ENCODE data around the gene AGAP6.
"Not testable (repeated sequence)": the region's sequence is repeated elsewhere in the genome, so short reads cannot be mapped to it uniquely, and the experiment has no call there.

Gene AGAP6

GRCh38 chr10:50058727-50059126 is 70.5 kb downstream of the AGAP6 start:
- H3K27me3 ChIP-seq (ENCODE audit: insufficient read depth, low read length, poor library complexity); H3K36me3 ChIP-seq (ENCODE audit: insufficient read depth, low read length); H3K9ac ChIP-seq (ENCODE audit: low read depth, low read length); H3K4me3 ChIP-seq (ENCODE audit: low read depth in 1 of 2, low read length in 2 of 2); H3K4me1 ChIP-seq (ENCODE audit: insufficient read depth, low read length); H3K4me2 ChIP-seq (ENCODE audit: insufficient read depth, low read length); H4K20me1 ChIP-seq (ENCODE audit: insufficient read depth, low read length); H2AFZ ChIP-seq (ENCODE audit: low read depth, low read length); DNase-seq; ATAC-seq (ENCODE audit: insufficient read depth, low read depth); H3K79me2 ChIP-seq (ENCODE audit: insufficient read depth, low read length); H3K9me3 ChIP-seq (ENCODE audit: insufficient read depth, low read length, severe bottlenecking); H3K27ac ChIP-seq (ENCODE audit: low read length): not testable (repeated sequence)

- H3K79me2 ChIP-seq (ENCODE audit: insufficient read depth, low read length); H3K4me2 ChIP-seq (ENCODE audit: insufficient read depth, low read length); H3K36me3 ChIP-seq (ENCODE audit: insufficient read depth, low read length); DNase-seq; H4K20me1 ChIP-seq (ENCODE audit: insufficient read depth, low read length); H3K9me3 ChIP-seq (ENCODE audit: insufficient read depth, low read length, severe bottlenecking); H2AFZ ChIP-seq (ENCODE audit: low read depth, low read length); H3K27me3 ChIP-seq (ENCODE audit: insufficient read depth, low read length, poor library complexity); H3K4me3 ChIP-seq (ENCODE audit: low read depth in 1 of 2, low read length in 2 of 2); H3K9ac ChIP-seq (ENCODE audit: low read depth, low read length); ATAC-seq (ENCODE audit: insufficient read depth, low read depth); H3K27ac ChIP-seq (ENCODE audit: low read length); H3K4me1 ChIP-seq (ENCODE audit: insufficient read depth, low read length): not testable (repeated sequence)
Measured at GRCh38 chr10:50059946-50060345, 71.7 kb downstream of the AGAP6 start.
